GM18511 (cell line): ENCODE data around the gene KAZN.

Experiments
- ATAC-seq: cut with Tn5 transposase; IDR thresholded peaks from one replicate; pipeline ENCODE4 v1.9.1; 2021; ENCODE audit warnings: mild to moderate bottlenecking, moderate library complexity; ENCODE audit not compliant: unreplicated experiment

KAZN gene

GRCh38 chr1:14844356-14844755 lies 245.9 kb downstream of the KAZN start:
- ATAC-seq = no peak

GRCh38 chr1:14844923-14845617 lies 246.6 kb downstream of the KAZN start:
- ATAC-seq = no peak

- no peak for ATAC-seq
Measured at GRCh38 chr1:14845851-14846250, 247.4 kb downstream of the KAZN start.

GRCh38 chr1:14846688-14847087 lies 248.2 kb downstream of the KAZN start:
- ATAC-seq = no peak

GRCh38 chr1:14848203-14848602 lies 249.7 kb downstream of the KAZN start:
- no peak for ATAC-seq

- no peak for ATAC-seq
Measured at GRCh38 chr1:14848625-14849024, 250.1 kb downstream of the KAZN start.

GRCh38 chr1:14849038-14849437 lies 250.6 kb downstream of the KAZN start:
- no peak for ATAC-seq

GRCh38 chr1:14850563-14850962 lies 252.1 kb downstream of the KAZN start:
- ATAC-seq = no peak

GRCh38 chr1:14851760-14852159 lies 253.3 kb downstream of the KAZN start:
- ATAC-seq = no peak

- ATAC-seq = no peak
Measured at GRCh38 chr1:14852291-14852690, 253.8 kb downstream of the KAZN start.

- no peak for ATAC-seq
Measured at GRCh38 chr1:14853518-14853917, 255.0 kb downstream of the KAZN start.

GRCh38 chr1:14855268-14855667 lies 256.8 kb downstream of the KAZN start:
- ATAC-seq = no peak

GRCh38 chr1:14855801-14856200 lies 257.3 kb downstream of the KAZN start:
- ATAC-seq = no peak

- ATAC-seq = no peak
Measured at GRCh38 chr1:14857436-14858195, 259.1 kb downstream of the KAZN start.

GRCh38 chr1:14862114-14862771 lies 263.8 kb downstream of the KAZN start:
- no peak for ATAC-seq

- no peak for ATAC-seq
Measured at GRCh38 chr1:14865106-14865505, 266.6 kb downstream of the KAZN start.

GRCh38 chr1:14866911-14867612 lies 268.6 kb downstream of the KAZN start:
- ATAC-seq = no peak

- no peak for ATAC-seq
Measured at GRCh38 chr1:14869187-14869586, 270.7 kb downstream of the KAZN start.

- no peak for ATAC-seq
Measured at GRCh38 chr1:14871218-14871970, 272.9 kb downstream of the KAZN start.

- ATAC-seq = no peak
Measured at GRCh38 chr1:14872762-14873161, 274.3 kb downstream of the KAZN start.

GRCh38 chr1:14873677-14874076 lies 275.2 kb downstream of the KAZN start:
- ATAC-seq = no peak
